Activated CD4-positive, alpha-beta T cell treated with anti-CD3 and anti-CD28 coated beads, Interleukin-2, amount 50 U/mL, for 48 hours (primary cell): Measurements from ENCODE around the gene CRYL1.

Experiments used
- DNase-seq, 2 experiments: peaks; one replicate each; pipeline ENCODE4 v3.0.0-alpha.2; 2020

The CRYL1 gene

DNA sequence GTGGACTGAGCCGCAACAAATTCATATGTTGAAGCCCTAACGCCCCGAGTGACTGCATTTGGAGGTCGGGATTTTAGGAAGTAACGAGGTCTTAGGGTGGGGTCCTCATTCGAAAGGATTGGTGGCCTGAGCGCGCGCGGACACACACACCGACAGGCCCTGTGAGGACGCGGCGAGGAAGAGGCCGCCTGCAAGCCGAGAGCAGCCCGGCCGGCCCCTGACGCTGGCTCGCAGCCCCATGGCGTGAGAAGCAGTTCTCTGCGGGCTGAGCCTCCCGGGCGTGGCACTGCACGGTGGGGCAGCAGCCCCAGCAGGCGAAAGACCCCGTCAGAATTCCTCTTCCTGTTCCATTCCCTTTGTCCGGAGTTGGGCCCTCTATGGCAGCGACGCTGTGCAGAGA lies 131.2 kb downstream of the CRYL1 start:
- no peak for DNase-seq

DNA sequence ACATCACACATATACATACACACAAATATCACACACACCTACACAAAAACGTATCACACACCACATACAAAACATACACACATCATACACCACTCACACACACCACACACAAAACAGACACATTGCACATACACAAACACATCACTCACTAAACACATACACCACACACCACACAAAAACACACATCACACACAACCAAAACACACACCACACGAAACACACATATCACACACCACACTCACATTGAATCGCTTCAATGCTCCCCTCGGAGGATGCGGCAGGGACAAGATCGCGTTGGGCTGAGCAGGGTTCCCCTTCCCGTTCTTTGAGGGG lies 131.5 kb downstream of the CRYL1 start:
- no peak for DNase-seq

DNA sequence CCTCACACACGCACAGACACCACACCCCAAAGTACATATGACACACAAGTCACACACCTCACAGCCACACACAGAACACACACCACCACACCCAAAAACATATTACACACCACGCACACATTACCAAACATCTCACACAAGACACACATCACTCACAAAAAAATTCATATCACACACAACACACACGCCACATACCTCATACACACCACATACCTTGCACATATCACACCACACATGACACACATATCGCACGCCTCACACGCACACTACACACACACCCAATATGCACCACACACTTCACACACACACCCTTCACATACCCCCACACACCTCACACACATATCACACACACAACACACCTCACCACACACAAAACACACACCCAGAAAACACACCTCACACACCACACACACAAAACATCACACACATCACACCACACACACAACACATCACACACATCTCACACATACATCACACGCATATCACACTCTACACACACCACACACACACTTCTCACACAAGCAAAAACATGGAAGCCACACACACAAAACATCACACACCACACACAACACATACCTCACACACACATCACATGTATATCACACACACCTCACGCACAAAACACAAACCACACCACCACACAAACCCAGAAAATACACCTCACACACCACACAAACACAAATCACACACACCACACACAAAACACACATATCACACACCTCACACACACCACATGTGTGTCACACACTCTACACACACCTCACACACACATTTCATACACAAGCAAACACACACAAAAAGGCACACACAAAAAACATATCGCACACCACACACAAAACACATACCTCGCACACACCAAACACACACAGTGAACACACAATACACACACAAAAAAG lies 132.1 kb downstream of the CRYL1 start:
- DNase-seq: no peak

DNA sequence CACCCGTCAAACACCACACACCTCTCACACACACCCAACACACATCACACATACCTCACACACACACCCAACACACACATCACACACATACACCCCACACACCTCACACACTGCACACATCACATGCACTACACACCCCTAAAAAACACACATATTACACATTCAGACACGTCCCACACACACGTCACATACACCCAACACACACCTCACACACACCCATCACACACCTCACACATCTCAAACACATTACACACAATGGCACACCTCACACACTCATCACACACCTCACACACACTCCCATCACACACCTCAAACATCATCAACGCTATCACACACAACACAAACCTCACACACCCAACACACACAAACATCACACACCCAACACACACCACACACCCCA lies 133.1 kb downstream of the CRYL1 start:
- DNase-seq: no peak

DNA sequence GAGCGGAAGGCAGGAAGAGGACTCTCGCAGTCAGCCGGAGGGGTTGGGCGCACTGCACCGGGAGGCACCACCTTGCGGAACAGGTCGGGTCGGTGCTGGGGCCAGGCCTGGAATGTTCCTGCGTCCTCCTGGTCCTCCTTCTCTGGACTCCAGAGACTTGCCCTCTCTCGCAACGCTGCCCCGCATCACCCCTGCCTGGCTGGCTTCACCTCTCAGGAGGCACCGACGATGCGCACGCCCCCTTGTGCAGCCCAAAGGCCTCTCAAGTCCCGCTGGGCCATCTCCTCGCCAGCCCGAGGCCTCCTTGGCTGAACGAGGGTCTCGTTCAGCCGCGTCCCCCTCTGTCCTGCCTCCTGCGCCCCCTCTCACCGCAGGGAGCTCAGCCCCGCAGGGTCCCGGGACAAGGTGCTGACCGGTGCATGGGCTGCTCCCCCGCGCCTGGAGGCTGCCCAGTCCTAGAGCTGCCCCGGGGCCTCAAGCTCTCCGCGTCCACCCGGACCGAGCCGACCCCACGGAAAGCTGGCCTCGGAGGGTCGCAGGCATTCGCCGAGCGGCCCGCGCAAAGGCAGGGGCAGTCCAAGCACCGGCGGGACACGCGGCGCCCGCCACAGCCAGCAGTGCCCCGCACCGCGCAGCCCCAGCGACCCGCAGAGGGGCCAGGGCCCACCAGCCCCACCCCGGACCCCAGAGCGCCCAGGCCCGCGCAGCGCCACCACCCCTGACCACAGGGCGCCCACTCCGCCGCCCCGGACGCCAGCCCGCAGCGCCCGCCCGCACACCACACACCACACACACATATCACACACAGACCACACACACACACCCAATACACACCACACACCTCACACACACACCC lies 133.8 kb downstream of the CRYL1 start:
- no peak for DNase-seq

DNA sequence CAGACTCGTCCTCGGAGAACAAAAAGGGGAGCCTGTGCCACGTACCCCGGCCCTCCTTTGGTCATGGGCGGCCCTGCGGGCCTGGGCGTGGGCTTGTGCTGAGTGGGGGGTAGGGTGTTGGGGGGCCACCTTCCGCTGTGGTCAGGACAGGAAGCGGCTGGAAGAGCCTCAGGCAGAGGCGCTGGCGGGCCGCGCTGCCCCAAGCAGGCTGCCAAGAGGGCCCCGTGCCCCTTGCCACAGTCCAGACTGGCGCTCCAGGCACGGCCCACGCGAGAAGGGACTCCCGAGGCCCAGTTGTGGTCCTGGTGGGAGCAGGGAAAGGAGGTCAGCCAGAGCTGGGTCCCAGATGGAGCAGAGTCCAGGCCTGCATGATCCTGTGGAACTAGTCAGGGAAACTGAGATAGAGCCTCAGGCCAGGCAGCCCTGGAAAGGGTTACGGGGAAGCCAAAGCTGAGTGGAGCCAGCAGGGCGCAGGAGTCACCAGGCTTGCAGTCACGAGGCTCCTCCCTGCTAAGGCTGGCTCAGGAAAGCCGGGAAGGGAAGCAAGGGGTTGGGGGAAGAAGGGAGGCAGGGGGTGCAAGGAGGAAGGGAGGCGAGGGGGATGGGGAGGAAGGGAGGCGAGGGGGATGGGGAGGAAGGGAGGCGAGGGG lies 135.0 kb downstream of the CRYL1 start:
- DNase-seq: no peak

DNA sequence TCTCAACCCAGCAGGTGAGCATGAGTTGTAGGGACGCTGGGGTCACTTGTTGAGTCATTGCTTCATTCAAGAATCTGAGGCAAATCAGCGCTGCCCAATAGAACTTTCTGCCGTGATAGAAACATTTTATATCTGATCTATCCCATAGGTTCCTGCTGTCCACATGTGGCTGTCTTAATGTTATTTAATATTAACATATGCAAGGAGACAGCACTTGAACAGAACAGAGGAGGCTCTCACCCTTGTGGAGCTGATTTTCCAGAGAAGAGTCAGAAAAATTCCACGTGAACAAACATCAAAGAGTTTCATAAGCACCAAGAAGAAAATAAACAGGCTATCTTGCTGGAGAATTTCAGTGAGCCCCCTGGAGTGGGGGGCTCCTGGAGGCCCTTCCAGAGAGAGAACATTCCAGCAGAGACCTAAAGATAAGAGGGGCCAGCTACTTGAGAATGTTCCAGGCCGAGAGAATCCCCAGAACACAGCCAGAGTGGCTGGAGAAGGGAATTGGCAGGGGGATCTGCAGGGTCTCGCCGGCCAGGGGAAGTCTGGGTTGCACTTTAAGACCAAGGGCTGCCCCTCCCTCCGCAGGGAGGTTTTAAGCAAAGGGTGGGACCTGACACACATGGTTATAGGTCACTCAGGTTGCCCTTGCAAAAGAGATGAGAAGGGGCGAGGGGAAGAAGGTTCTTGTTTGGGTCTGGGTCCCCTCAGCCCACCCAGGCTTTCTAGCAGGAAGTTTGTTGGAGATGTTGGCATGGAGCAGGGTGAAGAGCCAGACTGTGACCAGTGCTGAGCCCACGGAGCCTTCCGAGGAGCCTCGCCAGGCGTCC lies 135.7 kb downstream of the CRYL1 start:
- no peak for DNase-seq

DNA sequence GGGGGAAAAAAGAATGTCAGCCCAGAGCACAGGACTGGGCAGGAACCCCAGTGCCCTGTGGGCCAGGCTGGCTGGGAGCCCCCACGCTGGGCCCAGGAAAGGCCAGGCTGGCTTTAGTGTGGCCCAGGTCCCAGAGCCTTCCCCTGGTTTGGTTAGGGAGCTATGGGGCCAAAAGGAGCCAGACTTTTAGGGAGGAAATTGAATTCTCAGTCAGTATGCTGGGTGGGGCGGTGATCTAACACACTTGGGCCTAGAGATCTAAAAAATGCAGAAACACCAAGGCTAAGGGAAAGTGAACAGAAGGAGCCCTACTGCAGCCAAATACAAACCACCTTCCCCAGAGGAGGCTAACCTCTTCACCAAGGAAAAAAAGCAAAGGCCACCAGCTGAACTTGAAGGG lies 137.5 kb downstream of the CRYL1 start:
- no peak for DNase-seq

DNA sequence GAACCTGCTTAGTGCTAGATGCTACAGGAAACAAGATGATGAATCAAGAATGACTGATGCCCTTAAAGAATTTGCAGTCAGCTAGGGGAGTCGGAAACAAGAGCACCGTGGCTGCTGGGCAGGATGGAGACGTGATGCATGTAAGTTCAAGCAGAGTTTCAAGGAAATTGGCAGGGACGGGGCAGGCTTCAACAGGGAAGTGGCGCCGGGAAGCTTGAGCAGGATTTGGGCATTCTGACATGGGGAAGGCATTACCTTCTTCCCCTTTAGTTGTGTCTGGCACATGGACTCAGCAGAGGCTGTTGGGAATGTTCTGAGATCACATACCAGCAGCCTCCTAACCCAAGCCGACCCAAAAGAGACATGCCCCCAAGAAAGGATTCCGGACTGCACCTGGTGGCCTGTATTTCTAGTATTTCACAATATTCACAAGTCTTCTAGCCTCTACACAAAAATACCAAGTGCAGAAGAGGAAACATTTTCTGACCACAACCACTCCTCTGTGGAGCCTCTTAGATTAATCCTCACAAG lies 138.2 kb downstream of the CRYL1 start:
- no peak for DNase-seq

DNA sequence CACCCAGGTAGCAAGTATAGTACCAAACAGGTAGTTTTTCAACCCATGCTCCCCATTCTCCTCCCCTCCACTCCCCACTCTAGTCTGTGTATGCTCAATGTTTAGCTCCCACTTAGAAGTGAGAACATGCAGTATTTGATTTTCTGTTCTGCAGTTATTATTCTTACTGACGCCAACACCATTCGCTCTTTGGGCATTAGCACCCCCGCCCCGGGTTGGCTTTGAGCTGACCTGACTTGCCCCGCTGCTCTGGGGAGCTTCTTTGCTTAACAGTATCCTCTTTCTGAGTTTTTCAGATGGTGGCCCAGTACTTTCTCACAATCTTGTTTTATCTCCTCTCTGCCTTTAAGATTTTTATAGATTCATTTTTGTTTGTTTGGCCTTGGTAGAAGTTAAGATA lies 138.7 kb downstream of the CRYL1 start:
- DNase-seq: no peak

DNA sequence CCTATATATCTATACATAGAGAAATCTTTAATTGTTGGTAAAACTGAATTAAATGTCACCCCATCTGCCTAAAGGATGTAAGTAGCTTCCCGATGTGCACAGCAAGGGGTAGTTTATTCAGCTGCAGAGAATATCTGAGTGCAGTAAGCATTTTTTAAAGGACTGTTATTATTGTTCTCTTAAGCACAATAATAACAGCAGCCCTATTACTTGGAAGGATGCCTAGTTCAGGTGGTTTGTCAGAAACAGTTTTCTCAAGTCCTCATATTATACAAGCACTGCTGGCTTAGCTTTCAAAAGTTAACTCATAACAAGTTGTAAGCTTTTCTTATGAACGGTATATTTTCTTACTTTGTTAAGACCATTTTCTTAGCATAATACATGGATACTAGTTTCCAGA lies 142.6 kb downstream of the CRYL1 start:
- DNase-seq: no peak

DNA sequence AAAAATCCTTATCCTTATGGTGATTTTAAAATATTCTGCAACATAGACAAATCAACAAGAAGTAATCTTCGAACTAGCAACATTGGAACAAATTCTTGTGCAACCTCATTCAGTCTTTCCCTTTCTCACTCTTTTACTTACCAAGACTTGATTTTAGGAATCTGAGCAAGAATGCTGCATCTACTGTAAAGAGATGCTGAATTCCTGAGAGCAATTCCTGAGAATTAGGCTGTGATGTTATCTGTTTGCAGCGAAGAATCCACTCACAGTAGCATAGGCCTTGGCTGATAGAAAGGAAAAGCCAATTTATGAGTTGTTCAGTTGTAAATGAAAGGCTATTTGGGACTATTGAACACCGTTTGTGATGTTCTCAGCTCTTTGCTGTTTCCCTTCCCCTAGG lies 144.3 kb downstream of the CRYL1 start:
- DNase-seq: no peak

DNA sequence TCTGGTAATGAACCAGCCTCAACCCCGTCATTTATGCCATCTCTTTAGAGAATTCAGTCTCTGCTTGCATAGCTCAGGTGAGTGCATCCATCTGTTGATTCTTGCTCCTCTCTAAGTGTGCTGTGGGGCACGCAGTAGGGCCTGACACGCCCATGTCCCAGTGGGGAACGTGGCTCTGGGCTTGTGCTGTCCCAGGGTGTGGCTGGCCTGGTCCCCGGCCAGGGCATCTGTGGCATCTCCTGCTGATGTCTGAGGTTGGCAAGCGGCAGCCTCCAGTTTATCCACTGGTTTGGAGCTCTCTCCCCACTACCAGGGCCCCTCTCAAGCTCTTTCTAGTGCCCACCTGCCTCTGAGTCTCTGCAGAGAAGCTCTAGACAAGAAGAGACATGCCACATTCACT lies 146.9 kb downstream of the CRYL1 start:
- DNase-seq: no peak

DNA sequence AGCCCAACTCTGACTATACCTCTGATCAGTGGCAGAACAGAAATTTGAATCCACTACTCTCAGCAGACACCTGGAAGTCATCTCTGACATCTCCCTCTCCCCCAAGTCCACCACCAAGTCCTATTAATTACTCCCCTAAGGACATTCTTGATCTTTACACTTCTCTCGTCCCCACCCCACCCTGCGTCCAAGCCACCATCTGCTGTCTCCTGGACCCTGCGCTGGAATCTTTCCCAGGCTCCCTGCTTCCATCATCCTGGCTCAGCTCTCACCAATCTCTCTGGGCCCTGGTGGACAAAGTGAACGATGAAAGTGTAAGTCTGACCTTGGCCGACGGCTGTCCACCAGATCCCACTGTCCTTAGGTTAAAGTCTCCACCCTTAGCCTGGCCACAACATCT lies 147.9 kb downstream of the CRYL1 start:
- no peak for DNase-seq

DNA sequence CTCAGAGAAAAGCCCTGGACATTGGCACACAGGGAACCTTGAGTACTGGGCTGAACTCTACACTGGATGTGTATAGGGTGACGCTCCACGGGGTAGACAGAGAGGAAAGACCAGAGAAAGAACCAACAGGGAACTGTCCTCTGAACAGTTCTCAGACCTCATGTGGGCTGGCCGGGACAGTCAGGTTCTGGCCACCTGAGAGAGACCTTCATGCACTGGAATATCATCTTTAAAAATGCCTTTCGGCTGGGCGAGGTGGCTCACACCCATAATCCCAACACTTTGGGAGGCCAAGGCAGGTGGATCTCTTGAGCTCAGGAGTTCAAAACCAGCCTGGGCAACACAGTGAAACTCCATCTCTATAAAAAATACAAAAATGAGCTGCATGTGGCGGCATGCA lies 149.8 kb downstream of the CRYL1 start:
- no peak for DNase-seq

DNA sequence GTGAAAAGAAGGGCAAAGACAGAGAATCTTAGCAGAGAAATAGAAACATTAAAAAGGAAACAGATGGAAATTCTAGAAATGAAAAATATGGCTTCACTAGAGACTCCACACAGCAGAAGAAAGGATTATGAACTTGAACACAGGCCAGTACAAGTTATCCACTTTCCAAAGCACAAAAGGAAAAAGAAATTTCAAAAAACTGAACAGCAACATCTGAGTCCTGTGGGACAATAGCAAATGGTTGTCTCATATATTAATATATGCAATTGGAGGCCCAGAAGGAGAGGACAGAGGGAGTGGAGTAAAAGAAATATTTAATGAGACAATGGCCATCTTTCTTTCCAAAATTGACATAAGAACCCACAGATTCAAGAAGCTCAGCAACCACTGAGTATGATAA lies 151.8 kb downstream of the CRYL1 start:
- DNase-seq: no peak

DNA sequence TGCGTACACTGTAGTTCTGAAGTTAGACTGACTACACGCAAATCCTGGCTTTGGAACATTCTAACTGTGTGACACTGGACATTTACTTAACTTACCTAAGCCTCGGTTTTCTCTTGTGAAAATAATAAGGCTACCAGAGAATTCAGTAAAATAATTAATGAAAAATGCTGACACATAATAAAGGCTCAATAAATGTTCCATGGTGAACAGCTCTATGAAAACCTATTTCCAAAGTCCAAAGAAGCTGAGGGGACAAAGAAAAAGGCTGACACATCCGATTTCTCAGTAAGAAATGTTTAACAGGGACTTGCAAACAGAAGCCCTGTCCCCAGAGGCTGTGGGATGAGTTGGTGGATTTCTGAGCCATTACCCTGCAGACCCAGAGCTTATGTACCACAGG lies 153.8 kb downstream of the CRYL1 start:
- DNase-seq: no peak

DNA sequence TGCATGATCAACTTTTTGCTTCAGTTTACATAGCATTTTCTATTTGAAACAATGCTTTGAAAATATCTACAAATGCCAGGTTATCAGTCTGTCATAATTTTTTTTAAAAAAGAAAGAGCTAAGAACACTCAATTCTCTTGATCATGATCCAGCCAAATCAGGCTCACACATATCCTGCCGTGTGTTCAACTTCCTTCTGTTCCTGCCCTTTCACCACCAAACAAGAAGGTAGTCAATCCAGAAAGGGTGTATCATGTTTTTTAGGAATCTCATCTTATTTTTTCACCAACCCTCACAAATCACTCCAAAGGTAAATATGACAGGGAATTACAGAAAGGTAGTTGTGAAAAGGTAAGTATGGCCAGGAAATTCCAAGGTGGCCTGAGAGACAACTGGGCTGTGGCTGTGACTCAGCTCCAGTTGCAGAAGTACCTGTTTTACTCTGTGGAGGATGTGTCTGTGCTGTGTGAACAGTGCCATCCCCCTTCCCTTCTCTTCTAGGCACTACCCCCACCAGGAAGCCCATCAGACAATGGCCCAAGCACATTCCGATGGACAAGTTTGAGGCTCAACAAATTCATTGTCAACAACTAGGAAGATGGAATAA lies 154.7 kb downstream of the CRYL1 start:
- DNase-seq: no peak

DNA sequence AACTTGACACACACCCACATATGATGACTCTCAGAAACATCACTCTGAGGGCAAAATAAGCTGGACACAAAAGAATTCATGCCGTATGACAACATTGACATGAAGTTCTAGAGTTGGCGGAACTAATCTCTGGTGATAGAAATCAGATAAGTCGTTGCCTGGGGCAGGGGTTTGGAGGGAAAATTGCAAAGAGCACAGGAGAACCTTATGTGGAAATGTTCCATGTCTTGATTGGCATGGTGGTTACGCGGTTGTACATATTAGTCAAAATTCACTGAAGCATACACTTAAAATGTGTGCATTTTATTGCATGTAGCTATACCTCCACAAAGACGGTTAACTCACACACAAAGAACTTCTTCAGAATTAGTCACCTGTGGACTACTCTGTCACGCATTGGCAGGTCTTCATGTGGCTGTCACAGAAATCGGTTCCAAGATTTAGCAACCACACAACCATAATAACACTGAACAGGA lies 155.7 kb downstream of the CRYL1 start:
- no peak for DNase-seq

DNA sequence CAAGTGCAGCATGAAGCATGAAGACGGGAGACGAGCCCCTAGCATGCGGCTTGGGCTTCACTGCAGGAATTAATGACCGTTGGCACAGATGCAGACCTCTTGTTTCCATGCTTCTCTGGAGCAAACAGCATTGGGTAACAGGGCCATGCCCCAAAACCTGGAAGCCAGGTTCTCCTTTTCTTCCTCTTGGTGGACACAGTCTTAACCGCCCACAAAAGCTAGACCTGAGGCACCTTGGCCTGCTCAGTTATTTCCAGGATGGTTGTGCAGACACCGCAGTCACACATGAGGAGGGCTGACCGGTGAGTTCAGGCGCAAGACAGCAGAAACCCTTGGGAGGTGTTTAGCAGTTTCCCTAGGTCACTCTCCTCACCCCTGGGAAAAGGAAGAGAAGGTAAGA lies 159.6 kb downstream of the CRYL1 start:
- DNase-seq: no peak

DNA sequence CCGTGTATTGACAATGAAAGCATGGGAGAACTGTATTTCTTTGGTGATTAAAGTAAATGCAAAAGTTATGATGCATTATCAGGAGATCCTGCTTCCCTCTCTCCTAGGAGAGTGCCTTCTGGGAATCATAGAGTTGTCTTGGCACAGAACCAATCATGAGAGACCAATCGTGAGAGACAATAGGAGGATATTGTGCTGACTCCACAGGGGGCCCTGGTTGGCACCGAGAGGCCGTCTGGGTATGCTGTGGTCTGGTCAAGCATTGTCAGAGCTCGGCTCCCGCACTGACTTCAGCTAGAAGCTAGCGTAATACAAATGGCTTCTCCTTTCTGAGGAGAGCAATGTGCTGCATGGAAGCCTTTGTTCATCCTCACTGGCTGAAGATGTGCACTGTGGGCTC lies 162.1 kb downstream of the CRYL1 start:
- DNase-seq: no peak

DNA sequence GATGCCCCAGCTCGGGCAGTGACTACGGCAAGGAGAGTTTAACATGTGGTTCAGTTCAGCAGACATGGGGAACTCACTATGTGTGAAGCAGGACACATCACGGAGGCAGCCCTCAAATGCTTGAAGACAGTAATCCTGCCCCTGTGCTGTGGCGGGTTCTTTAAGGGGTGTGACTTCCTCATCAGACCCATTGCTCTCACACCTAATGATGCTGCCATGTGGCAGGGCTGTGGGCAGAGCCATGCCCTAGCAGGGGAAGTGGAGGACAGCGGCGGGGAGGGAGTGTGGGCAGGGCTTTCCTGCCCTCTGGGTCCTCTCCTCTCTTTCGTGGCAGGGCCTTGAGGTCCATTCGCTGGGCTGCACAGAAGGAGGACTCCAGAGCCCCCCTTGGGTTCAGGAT lies 162.5 kb downstream of the CRYL1 start:
- no peak for DNase-seq
